NCI-H187 (cell line): ENCODE data around the gene PRSS1.
"Not testable (repeated sequence)": the region's sequence is repeated elsewhere in the genome, so short reads cannot be mapped to it uniquely, and the experiment has no call there.

Experiments used
- DNase-seq, 2 experiments: peaks; one replicate each; lab custom pipeline; 2025; lab: John Stamatoyannopoulos, UW

Gene PRSS1

DNA sequence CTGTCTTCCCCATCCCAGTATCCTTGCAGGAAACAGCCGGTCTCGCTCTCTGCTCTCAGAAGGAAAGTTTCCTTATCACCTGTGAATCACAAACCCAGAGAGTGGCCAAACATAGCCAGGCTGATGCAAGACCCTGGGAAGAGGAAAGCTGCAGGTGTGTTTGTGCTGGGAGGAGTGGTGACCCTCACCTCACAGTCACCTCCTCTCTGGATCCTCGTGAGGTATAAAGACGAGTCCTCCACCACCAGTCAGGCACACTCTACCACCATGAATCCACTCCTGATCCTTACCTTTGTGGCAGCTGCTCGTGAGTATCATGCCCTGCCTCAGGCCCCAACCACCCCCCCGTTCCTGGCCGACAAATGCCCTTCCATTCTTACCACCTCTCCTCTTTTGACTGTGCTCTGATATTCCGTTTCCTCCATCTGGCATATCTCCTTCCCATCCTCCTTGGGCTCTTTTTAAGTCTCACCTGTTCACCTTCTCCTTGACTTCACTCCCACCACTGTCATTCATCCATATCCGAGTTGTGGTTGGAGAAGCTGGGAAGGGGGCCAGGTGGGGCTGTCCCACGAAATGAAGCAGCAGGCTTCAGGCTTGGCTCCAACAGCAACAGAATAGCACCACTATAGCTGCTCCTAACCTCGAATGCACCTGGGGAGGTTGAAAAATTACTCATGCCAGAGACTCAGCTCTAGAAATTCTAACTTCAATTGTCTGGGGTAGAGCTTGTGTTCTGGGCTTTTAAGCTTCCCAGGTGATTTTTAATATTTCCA, at the start of gene PRSS1:
PRSS1 (plus strand) TSS at position 255 of the 776 bp plus-strand sequence; CDS start at position 268, 13 bp downstream.
- DNase-seq = peak; percentile 33 to 61

DNA sequence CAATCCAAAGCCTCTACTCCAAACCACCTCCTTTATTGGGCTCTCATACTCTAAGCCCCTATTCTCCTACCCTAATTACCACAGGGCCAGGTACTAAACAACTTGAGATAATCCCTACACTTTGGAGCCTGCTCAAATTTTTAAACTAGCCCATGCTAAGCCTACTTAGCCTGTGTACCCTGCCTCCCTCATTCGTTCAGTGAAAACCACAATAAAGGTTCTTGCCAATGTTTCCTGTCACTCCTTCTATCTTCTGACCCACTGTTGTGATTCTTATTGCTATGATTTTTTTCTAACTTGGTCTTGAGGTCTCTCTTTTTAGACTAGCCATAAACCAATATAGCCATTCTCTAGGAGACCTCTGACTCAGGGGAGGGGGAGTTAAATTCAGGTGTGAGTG, 48.3 kb upstream of the PRSS1 start:
- DNase-seq = not testable (repeated sequence)

DNA sequence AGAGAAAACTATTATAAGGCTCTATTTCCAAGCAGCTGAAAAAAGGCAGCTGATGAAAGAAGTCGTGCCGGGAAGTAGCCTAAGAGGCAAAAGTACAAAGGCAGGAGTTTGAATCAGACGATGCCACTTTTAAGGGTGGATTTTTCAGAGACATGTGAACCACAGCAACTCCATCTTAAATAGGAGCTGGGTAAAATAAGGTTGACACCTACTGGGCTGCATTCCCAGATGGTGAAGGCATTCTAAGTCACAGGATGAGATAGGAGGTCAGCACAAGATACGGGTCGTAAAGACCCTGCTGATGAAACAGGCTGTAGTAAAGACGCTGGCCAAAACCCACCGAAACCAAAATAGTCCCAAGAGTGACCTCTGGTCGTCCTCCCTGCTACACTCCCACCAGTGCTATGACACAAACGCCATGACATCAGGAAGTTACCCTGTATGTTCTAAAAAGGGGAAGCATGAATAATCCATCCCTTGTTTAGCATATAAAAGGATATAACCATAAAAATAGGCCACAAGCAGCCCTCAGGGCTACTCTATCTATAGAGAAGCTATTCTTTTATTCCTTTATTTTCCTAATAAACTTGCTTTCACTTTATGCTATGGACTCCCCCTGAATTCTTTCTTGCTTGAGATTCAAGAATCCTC, 45.5 kb upstream of the PRSS1 start:
- no peak for DNase-seq

DNA sequence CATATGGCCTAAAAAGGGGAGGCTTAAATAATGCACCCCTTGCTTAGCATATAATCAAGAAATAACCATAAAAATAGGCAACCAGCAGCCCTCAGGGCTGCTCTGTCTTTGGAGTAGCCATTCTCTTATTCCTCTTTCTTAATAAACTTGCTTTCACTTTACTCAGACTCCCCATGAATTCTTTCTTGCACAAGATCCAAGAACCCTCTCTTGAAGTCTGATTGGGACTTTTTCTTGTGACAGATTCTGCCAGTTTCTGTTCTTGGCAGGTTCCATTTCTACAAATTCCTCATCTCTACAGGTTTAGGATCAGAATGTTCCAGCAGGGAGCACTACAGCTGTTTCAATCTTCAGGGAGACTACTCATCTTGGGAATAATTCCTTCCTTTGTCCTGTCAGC, 40.5 kb upstream of the PRSS1 start:
- DNase-seq = not testable (repeated sequence)

DNA sequence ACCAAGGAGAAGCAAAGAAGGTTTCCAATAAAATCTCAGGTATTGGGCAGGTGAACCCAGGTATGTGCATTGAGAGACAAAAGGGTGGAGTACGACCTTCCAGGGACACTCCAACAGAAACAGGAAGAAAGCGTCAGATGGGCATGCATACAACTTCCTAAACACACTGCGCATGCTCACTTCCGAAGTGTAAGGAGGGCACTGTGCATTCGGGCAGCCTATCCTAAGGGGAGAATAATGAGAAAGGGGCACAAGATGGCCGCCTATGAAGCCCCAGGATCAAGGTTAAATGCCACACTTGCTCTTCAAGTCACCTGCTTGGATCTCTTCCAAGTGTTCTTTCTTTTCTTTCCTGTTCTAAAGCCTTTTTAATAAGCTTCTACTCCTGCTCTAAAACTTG, 39.4 kb upstream of the PRSS1 start:
- no peak for DNase-seq

GRCh38 chr7:142711196-142711595, 38.1 kb upstream of the PRSS1 start:
- no peak for DNase-seq

- DNase-seq = peak; percentile 37 to 58
Observed at GRCh38 chr7:142711746-142712616, 37.3 kb upstream of the PRSS1 start.

GRCh38 chr7:142712617-142712957, 36.7 kb upstream of the PRSS1 start:
- DNase-seq = no peak

- no peak for DNase-seq
Observed at GRCh38 chr7:142714375-142714774, 34.9 kb upstream of the PRSS1 start.

DNA sequence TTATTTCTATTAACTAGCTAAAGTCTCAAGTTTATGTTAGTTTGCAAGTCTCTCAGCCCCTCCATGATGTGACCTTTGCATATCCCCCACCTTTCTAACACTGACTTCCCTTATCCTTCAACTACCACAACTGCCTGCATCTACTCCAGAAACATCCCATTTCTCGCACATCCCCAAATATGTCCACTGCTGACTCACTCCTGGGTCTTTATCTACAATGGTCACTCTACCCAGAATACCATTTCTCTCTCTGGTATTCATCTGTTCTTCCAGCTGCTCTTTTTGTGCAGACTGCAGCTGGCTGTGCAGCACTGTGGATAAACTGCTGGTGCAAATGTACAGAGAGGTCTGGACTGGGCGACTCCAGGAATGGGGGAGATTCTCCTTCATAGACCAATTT, 32.7 kb upstream of the PRSS1 start:
- no peak for DNase-seq

DNA sequence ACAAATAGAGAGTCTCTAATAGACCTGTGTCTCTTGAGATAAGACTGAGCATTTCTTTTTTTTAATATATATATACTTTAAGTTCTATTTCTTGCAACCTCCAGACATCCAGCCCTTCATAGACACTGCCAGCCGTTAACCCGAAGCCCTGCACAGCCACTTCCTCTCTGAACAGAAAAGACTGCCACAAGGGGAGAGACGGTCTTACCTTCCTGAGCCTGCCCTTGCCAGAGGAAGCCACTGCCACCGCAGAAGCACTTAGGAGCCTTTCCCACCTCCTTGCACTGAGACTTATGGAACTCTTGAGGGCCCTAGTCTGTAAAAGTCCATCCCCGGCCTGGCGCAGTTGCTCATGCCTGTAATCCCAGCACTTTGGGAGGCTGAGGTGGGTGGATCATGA, 31.8 kb upstream of the PRSS1 start:
- no peak for DNase-seq

GRCh38 chr7:142718313-142718712, 31.0 kb upstream of the PRSS1 start:
- DNase-seq = no peak

- DNase-seq = no peak
Observed at GRCh38 chr7:142720172-142720773, 29.0 kb upstream of the PRSS1 start.

- DNase-seq = no peak
Observed at GRCh38 chr7:142720986-142721385, 28.3 kb upstream of the PRSS1 start.

- DNase-seq = no peak
Observed at GRCh38 chr7:142722248-142722794, 27.0 kb upstream of the PRSS1 start.

GRCh38 chr7:142733271-142733670, 16.0 kb upstream of the PRSS1 start:
- DNase-seq = no peak

DNA sequence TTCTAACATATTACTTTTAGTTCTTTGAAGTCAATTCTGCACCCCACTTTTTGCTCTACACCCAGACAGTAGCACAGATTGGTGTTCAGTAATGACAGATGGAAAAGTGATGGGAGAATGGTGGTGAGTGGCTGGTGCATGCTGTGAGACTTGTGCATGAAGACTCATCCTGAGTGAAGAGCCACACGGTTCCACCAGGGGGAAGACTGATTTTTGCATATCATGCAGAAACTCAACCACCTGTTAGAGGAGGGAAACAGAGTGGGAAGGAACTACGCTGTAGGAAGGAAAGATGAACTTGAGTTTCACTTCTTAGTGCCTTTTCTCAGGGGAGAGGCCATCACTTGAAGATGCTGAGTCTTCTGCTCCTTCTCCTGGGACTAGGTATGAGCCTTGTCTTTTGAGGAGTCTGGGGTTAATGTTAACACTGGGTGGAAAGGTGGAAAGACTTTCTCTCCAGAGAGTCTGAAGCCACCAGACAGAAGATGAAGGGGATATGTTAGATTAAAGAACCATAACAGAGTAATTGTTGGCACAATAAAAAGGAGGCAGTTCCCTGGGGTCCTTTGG, 9.3 kb upstream of the PRSS1 start:
- no peak for DNase-seq

DNA sequence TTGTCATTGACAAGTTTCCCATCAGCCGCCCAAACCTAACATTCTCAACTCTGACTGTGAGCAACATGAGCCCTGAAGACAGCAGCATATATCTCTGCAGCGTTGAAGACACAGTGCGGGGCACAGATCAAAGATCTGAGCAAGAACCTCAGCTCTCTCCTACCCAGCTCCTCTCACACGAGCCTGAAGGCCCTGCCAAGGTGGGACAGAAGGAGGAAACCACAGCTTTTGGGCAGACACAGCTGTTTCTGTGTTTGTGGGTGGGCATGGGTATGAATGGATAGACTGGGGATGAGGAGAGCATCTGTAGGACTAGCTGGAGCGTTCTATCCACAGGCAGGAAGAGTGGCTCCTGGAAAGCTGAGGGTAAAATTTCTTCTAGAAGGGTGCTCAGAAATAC, 8.5 kb upstream of the PRSS1 start:
- no peak for DNase-seq

GRCh38 chr7:142741932-142742331, 7.3 kb upstream of the PRSS1 start:
- DNase-seq = not testable (repeated sequence)

DNA sequence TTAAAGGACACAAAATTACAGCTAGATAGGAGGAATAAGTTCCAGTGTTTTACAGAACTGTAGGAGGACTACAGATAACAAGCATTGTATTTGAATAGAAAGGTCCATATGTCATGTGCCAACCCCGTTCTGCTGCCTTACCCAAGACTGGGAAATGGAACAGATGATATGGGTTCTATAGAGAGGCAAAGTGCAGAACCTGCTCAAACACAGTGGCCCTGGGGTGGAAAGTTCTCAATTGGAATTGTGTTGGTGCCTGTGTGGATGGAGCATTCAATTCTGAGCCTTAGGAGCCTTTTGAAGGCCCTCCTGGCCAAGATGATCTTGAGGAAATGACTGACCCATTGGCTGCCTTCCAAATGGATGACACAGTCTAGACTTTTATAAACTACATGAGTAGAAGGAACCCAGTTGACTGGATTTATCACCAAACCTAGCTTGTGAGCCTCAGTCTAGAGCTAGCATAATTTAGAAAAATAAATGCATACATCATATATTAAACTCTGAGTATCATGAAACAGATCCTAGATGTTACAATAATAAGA, 4.1 kb upstream of the PRSS1 start:
- DNase-seq = no peak

DNA sequence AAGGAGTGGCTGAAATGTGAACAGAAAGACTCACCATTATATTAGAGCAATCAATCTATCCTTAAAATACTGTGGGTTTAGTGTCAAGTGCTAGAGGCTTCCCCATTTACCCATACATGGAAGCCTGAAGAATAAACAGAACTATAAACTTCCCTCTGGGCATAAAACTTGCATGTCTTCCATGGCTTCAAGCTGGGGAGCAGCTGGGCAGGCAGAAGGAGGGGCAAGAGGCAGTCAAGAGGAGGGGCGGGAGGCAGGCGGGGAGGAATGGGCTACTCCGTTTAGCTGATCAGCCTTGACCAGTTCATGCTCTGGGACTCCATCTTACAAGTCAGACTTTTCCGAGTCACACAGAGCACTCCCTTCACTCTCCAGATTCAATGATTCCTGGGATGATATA, 3.5 kb upstream of the PRSS1 start:
- no peak for DNase-seq
